Caco-2 (cell line): ENCODE results near the gene PKD2L1. TPM values are rescaled to one million over a fixed set of nuclear protein-coding genes. Genes with fewer than 3 reads are reported as not detected.

Experiments used
- BruUV-seq: library from RNA; stranded (reverse); fragments of 400-500 nt; replicated peaks from 2 replicates; lab custom pipeline; 2021; lab: Mats Ljungman, UMichigan
- CTCF ChIA-PET: fragments of 300-600 bp; sonication (Branson Sonifier 250); formaldehyde crosslinking; loops from one replicate; lab custom pipeline; 2022; ENCODE audit warnings: antibody characterized with exemption; lab: Charles Lee
- POLR2A ChIA-PET: fragments of 300-600 bp; sonication (Branson Sonifier 250); formaldehyde crosslinking; loops from one replicate; lab custom pipeline; 2022; ENCODE audit warnings: antibody characterized with exemption; lab: Charles Lee
- DNase-seq, 2 experiments: peaks; one replicate each; pipeline versions ENCODE4 v3.0.0 to v3.0.0-alpha.2; 2020 to 2022
- H3K27me3 ChIP-seq: replicated peaks from 2 replicates; pipeline ENCODE4 v1.6.0; 2011; ENCODE audit warnings: low read length; ENCODE audit not compliant: control insufficient read depth, insufficient read depth
- H3K36me3 ChIP-seq: 2 replicates; pipeline ENCODE4 v1.5.1; 2011; ENCODE audit warnings: low read length; ENCODE audit not compliant: control insufficient read depth, insufficient read depth
- H3K4me1 ChIP-seq: fragments of 250-450 bp; sonication (Bioruptor Pico); 2 replicates; pipeline ENCODE4 v1.5.1; 2020; ENCODE audit warnings: mild to moderate bottlenecking
- H3K4me3 ChIP-seq: 2 replicates; pipeline ENCODE4 v1.5.1; 2011; ENCODE audit warnings: low read depth, mild to moderate bottlenecking, control low read depth, low read length
- H3K9me3 ChIP-seq: fragments of 250-450 bp; sonication (Bioruptor Pico); 2 replicates; pipeline ENCODE4 v1.5.1; 2020; ENCODE audit warnings: mild to moderate bottlenecking, moderate library complexity
- H3K27ac Mint-ChIP-seq: one replicate; pipeline ENCODE4 v1.8.0; 2022; ENCODE audit warnings: mixed read lengths; ENCODE audit not compliant: unreplicated experiment
- H3K27me3 Mint-ChIP-seq: one replicate; pipeline ENCODE4 v1.8.0; 2022; ENCODE audit warnings: mixed read lengths; ENCODE audit not compliant: insufficient read depth, unreplicated experiment
- H3K36me3 Mint-ChIP-seq: one replicate; pipeline ENCODE4 v1.8.0; 2022; ENCODE audit warnings: mild to moderate bottlenecking, mixed read lengths; ENCODE audit not compliant: insufficient read depth, unreplicated experiment
- H3K4me1 Mint-ChIP-seq: one replicate; pipeline ENCODE4 v1.8.0; 2022; ENCODE audit warnings: low read depth, mixed read lengths; ENCODE audit not compliant: unreplicated experiment
- H3K4me3 Mint-ChIP-seq: one replicate; pipeline ENCODE4 v1.8.0; 2022; ENCODE audit warnings: mild to moderate bottlenecking, moderate library complexity, mixed read lengths; ENCODE audit not compliant: unreplicated experiment
- H3K9me3 Mint-ChIP-seq: one replicate; pipeline ENCODE4 v1.8.0; 2022; ENCODE audit warnings: mixed read lengths; ENCODE audit not compliant: unreplicated experiment
- intact Hi-C: fragments of 100-400 bp; cut with micrococcal nuclease; formaldehyde crosslinking; loops from one replicate; pipeline ENCODE4 v1.10.0; 2022; ENCODE audit not compliant: unreplicated experiment
- total RNA-seq: library from RNA; stranded (reverse); gene quantifications from 2 replicates; pipeline ENCODE4 v1.2.3, GENCODE V29; 2022
- TF ChIP-seq, protein P1 (sequence below), 2 experiments: fragments of 200-600 bp in 1 of 2; IDR thresholded peaks; 1 replicate in 1 of 2; 2 replicates in 1 of 2; pipeline versions ENCODE4 v1.5.1 to v1.8.0; 2011 to 2022; ENCODE audit warnings: antibody characterized with exemption in 1 of 2, control low read depth in 1 of 2, inconsistent platforms in 1 of 2, low read depth in 1 of 2, low read length in 1 of 2, mild to moderate bottlenecking in 1 of 2, moderate library complexity in 1 of 2; ENCODE audit not compliant: insufficient read depth in 1 of 2, severe bottlenecking in 1 of 2, unreplicated experiment in 1 of 2

The PKD2L1 gene
- total RNA-seq, 1 experiment from 2014 or later = not detected

DNA sequence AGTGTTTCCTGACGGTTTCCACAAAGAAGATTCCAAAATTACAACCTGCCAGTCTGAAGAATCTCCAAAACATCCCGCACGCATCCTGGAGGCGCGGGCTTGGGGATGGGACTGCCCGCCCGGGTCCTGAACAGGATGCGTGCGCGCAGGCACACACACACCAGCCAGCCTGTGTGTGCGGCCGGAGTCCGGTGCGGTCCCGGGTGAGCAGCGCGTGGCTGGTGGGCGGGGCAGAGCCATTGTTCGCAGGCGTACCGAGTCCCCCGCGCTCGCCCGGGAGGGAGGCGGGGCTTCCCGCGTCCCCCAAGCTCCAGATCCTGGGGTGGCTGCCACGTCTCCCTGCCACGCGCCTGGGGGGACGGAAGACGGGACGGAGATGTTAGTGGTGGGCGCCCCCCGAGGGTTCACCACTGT, 16.3 kb upstream of the PKD2L1 start:
- intact Hi-C loops = loop anchor here (1.0 to 2.0 kb wide), 2 partner anchors 14 to 27 kb away; no protein-coding TSS in a partner anchor
- Histone ChIP-seq H3K4me3 (peak overlapping the region; percentile 90), H3K4me1 (peaks cover 31% of the 10 kb centered on the region), H3K36me3 (peaks cover 8% of the 10 kb centered on the region), H3K9me3 (no peaks in the 10 kb centered on the region), H3K27me3 (no peaks in the 10 kb centered on the region)
- peaks cover 46% of the 10 kb centered on the region for H3K36me3 Mint-ChIP-seq
- H3K27ac Mint-ChIP-seq = peak overlapping the region; percentile 67
- no peaks in the 10 kb centered on the region for H3K27me3 Mint-ChIP-seq
- H3K4me3 Mint-ChIP-seq = peak overlapping the region; percentile 96
- ChIA-PET POLR2A (interaction anchor here (0.5 to 5.2 kb wide), 8 partner anchors 13 to 1284 kb away, joined by 3 to 155 read pairs (median 6); partner anchors contain the start of gene HIF1AN), CTCF (interaction anchor here (0.7 to 2.0 kb wide), 12 partner anchors 10 to 252 kb away, joined by 3 to 18 read pairs (median 8); partner anchors contain the start of gene HIF1AN)
- H3K9me3 Mint-ChIP-seq = no peaks in the 10 kb centered on the region
- TF ChIP-seq, protein P1, sequence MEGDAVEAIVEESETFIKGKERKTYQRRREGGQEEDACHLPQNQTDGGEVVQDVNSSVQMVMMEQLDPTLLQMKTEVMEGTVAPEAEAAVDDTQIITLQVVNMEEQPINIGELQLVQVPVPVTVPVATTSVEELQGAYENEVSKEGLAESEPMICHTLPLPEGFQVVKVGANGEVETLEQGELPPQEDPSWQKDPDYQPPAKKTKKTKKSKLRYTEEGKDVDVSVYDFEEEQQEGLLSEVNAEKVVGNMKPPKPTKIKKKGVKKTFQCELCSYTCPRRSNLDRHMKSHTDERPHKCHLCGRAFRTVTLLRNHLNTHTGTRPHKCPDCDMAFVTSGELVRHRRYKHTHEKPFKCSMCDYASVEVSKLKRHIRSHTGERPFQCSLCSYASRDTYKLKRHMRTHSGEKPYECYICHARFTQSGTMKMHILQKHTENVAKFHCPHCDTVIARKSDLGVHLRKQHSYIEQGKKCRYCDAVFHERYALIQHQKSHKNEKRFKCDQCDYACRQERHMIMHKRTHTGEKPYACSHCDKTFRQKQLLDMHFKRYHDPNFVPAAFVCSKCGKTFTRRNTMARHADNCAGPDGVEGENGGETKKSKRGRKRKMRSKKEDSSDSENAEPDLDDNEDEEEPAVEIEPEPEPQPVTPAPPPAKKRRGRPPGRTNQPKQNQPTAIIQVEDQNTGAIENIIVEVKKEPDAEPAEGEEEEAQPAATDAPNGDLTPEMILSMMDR (IDR thresholded peaks at IDR 0.05; ENCODE audit: insufficient read depth in 1 of 2, low read depth in 1 of 2, low read length in 1 of 2, severe bottlenecking in 1 of 2, unreplicated experiment in 1 of 2) = no peak
- DNase-seq = peak; percentile 81 to 82
- peaks cover 49% of the 10 kb centered on the region for H3K4me1 Mint-ChIP-seq
- BruUV-seq = no TSS peak

DNA sequence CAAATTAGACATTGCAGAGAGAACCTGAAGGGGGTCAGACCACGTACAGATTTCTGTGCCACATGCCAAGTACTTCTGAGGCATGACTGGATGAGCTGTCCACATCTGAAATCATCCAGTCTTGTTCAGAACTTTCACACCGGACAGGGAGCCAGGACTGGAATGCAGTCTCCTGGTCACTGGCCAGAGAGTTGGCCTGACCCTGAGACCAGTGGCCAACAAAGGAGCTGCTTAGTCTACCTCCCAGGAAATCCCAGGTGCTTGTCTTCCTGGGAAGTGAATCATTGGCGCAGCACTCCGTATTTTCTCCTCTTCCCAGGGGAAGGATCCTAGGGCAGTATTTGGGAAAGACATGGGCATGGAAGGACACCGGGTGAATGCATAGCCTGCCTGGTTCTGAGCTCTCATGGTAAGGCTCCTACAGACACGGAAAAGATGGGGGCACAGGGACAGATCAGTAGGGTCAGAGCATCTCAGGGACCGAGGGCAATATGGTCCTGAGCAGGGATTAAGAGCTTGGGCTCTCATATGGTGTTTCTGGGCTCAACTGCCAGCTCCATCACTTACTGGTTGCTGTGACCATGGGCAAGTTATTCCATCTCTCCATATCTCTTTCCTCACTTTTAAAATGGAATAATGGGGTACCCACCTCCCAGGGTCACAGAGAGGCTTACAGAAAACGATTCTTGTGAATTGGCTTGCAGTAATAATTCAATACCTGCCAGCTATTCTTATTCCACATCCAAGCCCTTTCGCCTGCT, 15.7 kb upstream of the PKD2L1 start:
- Mint-ChIP-seq H3K36me3 (peaks cover 40% of the 10 kb centered on the region), H3K4me3 (peak overlapping the region; percentile 96), H3K27ac (peak overlapping the region; percentile 67), H3K27me3 (no peaks in the 10 kb centered on the region), H3K4me1 (peaks cover 49% of the 10 kb centered on the region), H3K9me3 (no peaks in the 10 kb centered on the region)
- H3K4me1 ChIP-seq = peaks cover 31% of the 10 kb centered on the region
- DNase-seq = peak in 1 of 2 experiments; percentile 25
- H3K27me3 ChIP-seq = no peaks in the 10 kb centered on the region
- intact Hi-C loops = loop anchor here (1.0 to 2.0 kb wide), 2 partner anchors 15 to 28 kb away; no protein-coding TSS in a partner anchor
- POLR2A ChIA-PET = interaction anchor here (0.6 to 5.2 kb wide), 3 partner anchors 14 to 79 kb away, joined by 4 to 155 read pairs (median 5); no protein-coding TSS in a partner anchor
- TSS peak; percentile 79 for BruUV-seq
- H3K4me3 ChIP-seq = peak overlapping the region; percentile 90
- CTCF ChIA-PET = interaction anchor here (0.9 to 2.0 kb wide), 4 partner anchors 14 to 173 kb away, joined by 4 to 18 read pairs (median 9); no protein-coding TSS in a partner anchor
- TF ChIP-seq, protein P1 (IDR thresholded peaks at IDR 0.05; ENCODE audit: insufficient read depth in 1 of 2, low read depth in 1 of 2, low read length in 1 of 2, severe bottlenecking in 1 of 2, unreplicated experiment in 1 of 2) = no peak
- H3K36me3 ChIP-seq = peaks cover 8% of the 10 kb centered on the region
- H3K9me3 ChIP-seq = no peaks in the 10 kb centered on the region

DNA sequence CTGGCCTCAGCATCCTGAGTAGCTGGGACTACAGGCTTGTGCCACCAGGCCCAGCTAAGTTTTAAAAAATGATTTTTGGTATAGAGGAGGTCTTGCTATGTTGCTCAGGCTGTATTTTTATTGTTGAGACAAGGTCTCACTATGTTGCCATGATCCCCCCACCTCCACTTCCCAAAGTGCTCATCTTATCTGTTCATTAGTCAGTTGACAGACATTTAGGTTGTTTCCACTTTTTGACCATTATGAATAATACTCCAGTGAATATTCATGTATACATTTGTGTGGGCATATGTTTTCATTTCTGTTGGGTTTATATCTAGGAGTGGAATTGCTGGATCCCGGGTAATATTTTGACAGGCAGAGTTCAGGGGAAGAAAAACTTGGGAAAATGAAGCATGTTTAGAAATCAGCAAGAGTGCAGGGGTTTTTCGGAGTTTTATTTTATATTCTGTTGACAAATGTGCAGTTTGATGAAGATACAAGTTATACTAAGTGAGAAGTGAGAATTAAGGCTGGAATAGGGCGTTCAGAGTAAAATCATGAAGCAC, 14.3 kb upstream of the PKD2L1 start:
- POLR2A ChIA-PET = interaction anchor here (0.6 to 5.2 kb wide), 3 partner anchors 9 to 29 kb away, joined by 3 to 155 read pairs (median 4); no protein-coding TSS in a partner anchor
- Mint-ChIP-seq H3K9me3 (no peaks in the 10 kb centered on the region), H3K4me3 (peak overlapping the region; percentile 10), H3K27ac (peak overlapping the region; percentile 9), H3K27me3 (no peaks in the 10 kb centered on the region), H3K4me1 (peaks cover 42% of the 10 kb centered on the region), H3K36me3 (peaks cover 25% of the 10 kb centered on the region)
- Histone ChIP-seq H3K4me3 (no peak overlapping the region), H3K9me3 (no peaks in the 10 kb centered on the region), H3K27me3 (no peaks in the 10 kb centered on the region), H3K36me3 (0 out of 2 replicates have a peak, but pooled peaks cover 3% of the 10 kb centered on the region), H3K4me1 (peaks cover 24% of the 10 kb centered on the region)
- intact Hi-C loops = no loop called here
- TF ChIP-seq, protein P1 (IDR thresholded peaks at IDR 0.05; ENCODE audit: insufficient read depth in 1 of 2, low read depth in 1 of 2, low read length in 1 of 2, severe bottlenecking in 1 of 2, unreplicated experiment in 1 of 2) = no peak
- DNase-seq = no peak
- CTCF ChIA-PET = interaction anchor here (1.0 to 1.6 kb wide), 3 partner anchors 29 to 174 kb away, joined by 3 to 5 read pairs (median 4); no protein-coding TSS in a partner anchor
- no TSS peak for BruUV-seq
